CD4-positive, alpha-beta T cell (primary cell): ENCODE results near the gene TALDO1. TPM values are rescaled to one million over a fixed set of nuclear protein-coding genes. Genes with fewer than 3 reads are reported as not detected.

ENCODE experiments used
- ATAC-seq: fragments of 200-7000 bp; cut with Tn5 transposase; one replicate; pipeline ENCODE4 v1.10.0; 2022; ENCODE audit warnings: mild to moderate bottlenecking; ENCODE audit not compliant: poor library complexity
- CTCF ChIA-PET: fragments of 350-600 bp; sonication (Branson Sonifier 250); formaldehyde crosslinking; loops from one replicate; lab custom pipeline; 2021; ENCODE audit warnings: antibody characterized with exemption, inconsistent platforms; lab: Charles Lee
- POLR2A ChIA-PET: fragments of 350-600 bp; sonication (Branson Sonifier 250); formaldehyde crosslinking; loops from one replicate; lab custom pipeline; 2021; ENCODE audit warnings: antibody characterized with exemption, inconsistent platforms; lab: Charles Lee
- DNase-seq, 14 experiments: peaks; one replicate each; pipeline ENCODE4 v3.0.0-alpha.2; 2013 to 2020; ENCODE audit warnings: mixed read lengths in 2 of 14
- H3K27ac ChIP-seq, 2 donors: one replicate each; pipeline versions ENCODE4 v1.5.1 to v1.7.0; 2013; ENCODE audit warnings: low read length in 2 of 2, low read depth in 1 of 2, mild to moderate bottlenecking in 1 of 2
- H3K27me3 ChIP-seq, 2 experiments: 1 replicate in 1 of 2; 2 replicates in 1 of 2; pipeline versions ENCODE4 v1.6.1 to v1.7.0; 2013; ENCODE audit warnings: low read length in 2 of 2, control low read depth in 1 of 2, mild to moderate bottlenecking in 1 of 2, moderate library complexity in 1 of 2; ENCODE audit not compliant: insufficient read depth in 2 of 2, control insufficient read depth in 1 of 2
- H3K36me3 ChIP-seq: one replicate; pipeline ENCODE4 v1.6.1; 2013; ENCODE audit warnings: low read length, control low read depth; ENCODE audit not compliant: insufficient read depth
- H3K4me1 ChIP-seq: one replicate; pipeline ENCODE4 v1.6.1; 2013; ENCODE audit warnings: low read length, control low read depth; ENCODE audit not compliant: insufficient read depth
- H3K4me3 ChIP-seq: one replicate; pipeline ENCODE4 v1.5.1; 2013; ENCODE audit warnings: mild to moderate bottlenecking, low read length, moderate library complexity
- H3K9me3 ChIP-seq, 2 experiments: 1 replicate in 1 of 2; 2 replicates in 1 of 2; pipeline versions ENCODE4 v1.6.1 to v1.7.0; 2013; ENCODE audit warnings: low read length in 2 of 2, mild to moderate bottlenecking in 2 of 2, control low read depth in 1 of 2, moderate library complexity in 1 of 2; ENCODE audit not compliant: control insufficient read depth in 1 of 2, insufficient read depth in 1 of 2
- H3K27ac Mint-ChIP-seq: one replicate; pipeline ENCODE4 v1.8.0; 2020; ENCODE audit warnings: mixed read lengths
- H3K27me3 Mint-ChIP-seq: one replicate; pipeline ENCODE4 v1.8.0; 2021; ENCODE audit warnings: mixed read lengths
- H3K36me3 Mint-ChIP-seq: one replicate; pipeline ENCODE4 v1.8.0; 2021; ENCODE audit warnings: low read depth, mixed read lengths
- H3K4me1 Mint-ChIP-seq: one replicate; pipeline ENCODE4 v1.8.0; 2021; ENCODE audit warnings: low read depth, mixed read lengths
- H3K4me3 Mint-ChIP-seq: one replicate; pipeline ENCODE4 v1.8.0; 2020; ENCODE audit warnings: mild to moderate bottlenecking, mixed read lengths
- H3K9me3 Mint-ChIP-seq: one replicate; pipeline ENCODE4 v1.8.0; 2020; ENCODE audit warnings: mixed read lengths
- CTCF ChIP-seq: fragments of 200-600 bp; IDR thresholded peaks from one replicate; pipeline ENCODE4 v1.8.0; 2022; ENCODE audit warnings: antibody characterized with exemption, mild to moderate bottlenecking
- intact Hi-C, 2 experiments: fragments of 100-400 bp; cut with DNase I in 1 of 2; cut with micrococcal nuclease in 1 of 2; formaldehyde crosslinking; loops; one replicate each; pipeline versions ENCODE4 v1.15.1 to v1.9.0; 2023 to 2025; cut with DNase I, micrococcal nuclease
- total RNA-seq, 174 experiments: library from RNA in 2 of 174; stranded (reverse) in 2 of 174; gene quantifications; one replicate each; pipeline ENCODE4 v1.2.3 and lab custom pipeline; 2021 to 2026

TALDO1 gene
- total RNA-seq, 2 experiments from 2014 or later, result 26.2 to 27.7 TPM

GRCh38 chr11:804599-804964, 57.3 kb downstream of the TALDO1 start:
- Mint-ChIP-seq H3K4me1 (peaks cover 15% of the 10 kb centered on the region), H3K27me3 (no peaks in the 10 kb centered on the region), H3K36me3 (peaks cover 2% of the 10 kb centered on the region), H3K4me3 (peak overlapping the region; percentile 81), H3K27ac (peak overlapping the region; percentile 47), H3K9me3 (no peaks in the 10 kb centered on the region)
- no peak for ATAC-seq
- no peak for DNase-seq
- peak overlapping the region; percentile 57 to 81 for H3K27ac ChIP-seq
- no peaks in the 10 kb centered on the region for H3K9me3 ChIP-seq
- peaks cover 27% of the 10 kb centered on the region for H3K36me3 ChIP-seq
- CTCF ChIA-PET, result no interaction called here
- POLR2A ChIA-PET, result interaction anchor here (0.5 to 5.6 kb wide), 6 partner anchors 15 to 298 kb away, joined by 3 to 31 read pairs (median 3); partner anchors contain the start of genes CEND1 and PNPLA2
- no peaks in the 10 kb centered on the region for H3K27me3 ChIP-seq
- H3K4me3 ChIP-seq, result peak overlapping the region; percentile 79
- no peak for TF ChIP-seq CTCF
- peaks cover 45% of the 10 kb centered on the region for H3K4me1 ChIP-seq
- intact Hi-C loops, result loop anchor here in 1 of 2 experiments (10.0 kb wide), 1 partner anchor 570 kb away; the partner anchor contains the start of genes PSMD13 and SIRT3

GRCh38 chr11:808427-809286, 61.4 kb downstream of the TALDO1 start:
- no peaks in the 10 kb centered on the region for H3K27me3 ChIP-seq
- peak overlapping the region; percentile 95 to 99 for H3K27ac ChIP-seq
- H3K27ac Mint-ChIP-seq, result peak overlapping the region; percentile 99
- DNase-seq (peak in 4 of 14 experiments; percentile 29 to 76 (median 61)), ATAC-seq (peak; percentile 0)
- H3K4me1 Mint-ChIP-seq, result peaks cover 35% of the 10 kb centered on the region
- H3K36me3 Mint-ChIP-seq, result peaks cover 36% of the 10 kb centered on the region
- peaks cover 26% of the 10 kb centered on the region for H3K36me3 ChIP-seq
- no peaks in the 10 kb centered on the region for H3K27me3 Mint-ChIP-seq
- H3K9me3 Mint-ChIP-seq, result no peaks in the 10 kb centered on the region
- POLR2A ChIA-PET, result interaction anchor here (0.6 to 2.2 kb wide), 21 partner anchors 8 to 601 kb away, joined by 3 to 101 read pairs (median 4); partner anchors contain the start of genes BET1L, CD151, DEAF1 and PHRF1
- CTCF ChIA-PET, result no interaction called here
- H3K4me3 Mint-ChIP-seq, result peak overlapping the region; percentile 95
- H3K4me3 ChIP-seq, result peak overlapping the region; percentile 92
- H3K4me1 ChIP-seq, result peaks cover 50% of the 10 kb centered on the region
- no peak for TF ChIP-seq CTCF
- H3K9me3 ChIP-seq, result no peaks in the 10 kb centered on the region
- intact Hi-C loops, result loop anchor here (1.0 to 10.0 kb wide), 5 partner anchors 11 to 574 kb away; partner anchors contain the start of genes GATD1 (in 1 of the 2), POLR2L (in 1 of the 2), PSMD13 (in 1 of the 2) and SIRT3 (in 1 of the 2)

GRCh38 chr11:809287-810039, 62.2 kb downstream of the TALDO1 start, which contains the start of gene RPLP2:
Gene RPLP2 (plus strand): TSS chr11:809967. CDS start chr11:810235, 268 bp downstream.
- H3K36me3 ChIP-seq, result peaks cover 31% of the 10 kb centered on the region
- Mint-ChIP-seq H3K4me1 (peaks cover 35% of the 10 kb centered on the region), H3K36me3 (peaks cover 36% of the 10 kb centered on the region), H3K27ac (peak within 1 kb of the TSS; percentile 99), H3K27me3 (no peaks in the 10 kb centered on the region), H3K9me3 (no peaks in the 10 kb centered on the region), H3K4me3 (peak within 1 kb of the TSS; percentile 95)
- H3K4me1 ChIP-seq, result peaks cover 42% of the 10 kb centered on the region
- peak within 1 kb of the TSS; percentile 95 to 99 for H3K27ac ChIP-seq
- CTCF ChIA-PET, result interaction anchor here (0.6 kb wide), 2 partner anchors 33 to 117 kb away, joined by 3 read pairs; no protein-coding TSS in a partner anchor
- no peak for TF ChIP-seq CTCF
- POLR2A ChIA-PET, result interaction anchor here (0.6 to 2.2 kb wide), 21 partner anchors 9 to 602 kb away, joined by 3 to 101 read pairs (median 4); partner anchors contain the start of genes BET1L, CD151, DEAF1 and PHRF1
- peak; percentile 93 to 99 (median 97) for DNase-seq
- H3K4me3 ChIP-seq, result peak within 1 kb of the TSS; percentile 92
- no peaks in the 10 kb centered on the region for H3K27me3 ChIP-seq
- ATAC-seq, result peak; percentile 82
- intact Hi-C loops, result loop anchor here (1.0 to 10.0 kb wide), 5 partner anchors 10 to 575 kb away; partner anchors contain the start of genes GATD1 (in 1 of the 2), POLR2L (in 1 of the 2), PSMD13 (in 1 of the 2) and SIRT3 (in 1 of the 2)
- no peaks in the 10 kb centered on the region for H3K9me3 ChIP-seq
